Stimulated activated CD8-positive, alpha-beta memory T cell treated with anti-CD3 and anti-CD28 coated beads, Interleukin-7, amount 100 ng/mL, for 48 hours (primary cell): ENCODE data around the gene USP28.
A peak's percentile ranks its signal among the peaks of the same experiment; 100 is the strongest.
"Not testable (repeated sequence)": the region's sequence is repeated elsewhere in the genome, so short reads cannot be mapped to it uniquely, and the experiment has no call there.

Experiments used
- DNase-seq, 2 donors: peaks; one replicate each; pipeline ENCODE4 v3.0.0-alpha.2; 2020; ENCODE audit warnings: low read depth in 1 of 2; ENCODE audit errors: extremely low read depth in 1 of 2

USP28 gene

DNA sequence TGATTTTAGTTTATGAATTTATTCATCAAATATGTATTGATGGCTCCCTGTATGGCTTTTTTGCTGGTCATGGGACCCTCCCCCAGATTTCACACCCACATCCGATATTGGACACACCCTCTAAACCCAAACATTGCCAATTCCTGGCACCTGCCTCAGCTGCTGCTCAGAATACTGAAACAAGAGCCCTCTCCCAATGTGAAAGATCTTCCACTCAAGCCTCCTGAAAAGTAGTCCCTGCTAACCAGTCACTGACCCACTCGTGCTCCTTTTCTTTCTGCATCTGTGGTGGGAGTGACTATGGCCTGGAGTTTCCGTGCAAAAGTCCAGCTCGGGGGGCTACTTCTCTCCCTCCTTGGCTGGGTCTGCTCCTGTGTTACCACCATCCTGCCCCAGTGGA, 95.9 kb downstream of the USP28 start, which contains the start of gene CLDN25:
Gene CLDN25 (plus strand): TSS at position 301 of the 400 bp plus-strand sequence. CDS start 0 bp downstream, at position 301.
- DNase-seq = no peak

DNA sequence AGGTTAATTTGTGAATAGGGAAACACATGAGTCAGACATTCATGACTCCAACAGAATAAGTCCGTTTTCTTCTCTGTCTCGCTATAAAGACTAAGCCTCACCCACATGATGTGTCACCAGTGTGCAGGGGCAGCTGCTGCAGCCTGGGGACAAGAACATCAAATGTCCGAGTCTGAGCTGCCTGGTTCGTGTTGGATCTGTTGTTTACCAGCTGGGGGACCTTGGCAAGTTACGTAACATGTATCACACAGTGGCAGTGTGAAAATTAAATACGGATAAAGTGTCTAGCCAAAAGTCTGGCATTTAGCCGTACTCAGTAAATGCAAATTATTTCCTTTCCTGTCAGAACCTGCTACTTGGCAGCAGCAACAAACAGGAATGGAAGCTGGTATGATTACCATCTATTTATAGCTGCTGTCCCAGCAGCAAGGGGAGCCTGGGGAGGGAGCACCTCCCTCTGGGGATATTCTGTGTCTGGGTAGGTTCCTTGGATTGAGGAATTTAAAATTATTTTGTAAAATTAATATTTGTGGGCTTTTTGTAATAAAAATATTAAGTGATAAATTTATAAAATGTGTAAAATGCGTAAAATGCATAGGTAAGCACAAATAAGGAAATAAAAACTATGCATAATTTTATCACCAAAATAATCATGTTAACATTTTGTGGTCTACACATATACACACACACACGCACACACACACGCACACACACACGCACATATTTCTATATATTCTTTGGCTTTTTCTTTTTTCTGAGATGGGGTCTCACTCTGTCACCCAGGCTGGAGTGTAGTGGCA, 97.1 kb downstream of the USP28 start:
- no peak for DNase-seq

DNA sequence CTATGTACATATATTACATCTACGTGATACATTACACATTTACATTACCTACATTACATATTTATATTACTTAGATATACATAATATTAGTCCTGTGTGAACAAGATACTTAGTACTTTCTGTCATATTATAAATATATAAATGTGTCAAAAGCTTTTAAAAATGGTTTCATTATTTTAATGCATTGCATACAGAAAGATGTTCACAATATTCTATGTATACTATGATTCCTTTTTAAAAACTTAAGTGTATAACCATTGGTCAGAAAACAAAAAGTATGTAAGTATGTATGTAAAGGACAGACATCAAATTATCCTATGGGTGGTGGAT, 101.2 kb downstream of the USP28 start:
- no peak for DNase-seq

DNA sequence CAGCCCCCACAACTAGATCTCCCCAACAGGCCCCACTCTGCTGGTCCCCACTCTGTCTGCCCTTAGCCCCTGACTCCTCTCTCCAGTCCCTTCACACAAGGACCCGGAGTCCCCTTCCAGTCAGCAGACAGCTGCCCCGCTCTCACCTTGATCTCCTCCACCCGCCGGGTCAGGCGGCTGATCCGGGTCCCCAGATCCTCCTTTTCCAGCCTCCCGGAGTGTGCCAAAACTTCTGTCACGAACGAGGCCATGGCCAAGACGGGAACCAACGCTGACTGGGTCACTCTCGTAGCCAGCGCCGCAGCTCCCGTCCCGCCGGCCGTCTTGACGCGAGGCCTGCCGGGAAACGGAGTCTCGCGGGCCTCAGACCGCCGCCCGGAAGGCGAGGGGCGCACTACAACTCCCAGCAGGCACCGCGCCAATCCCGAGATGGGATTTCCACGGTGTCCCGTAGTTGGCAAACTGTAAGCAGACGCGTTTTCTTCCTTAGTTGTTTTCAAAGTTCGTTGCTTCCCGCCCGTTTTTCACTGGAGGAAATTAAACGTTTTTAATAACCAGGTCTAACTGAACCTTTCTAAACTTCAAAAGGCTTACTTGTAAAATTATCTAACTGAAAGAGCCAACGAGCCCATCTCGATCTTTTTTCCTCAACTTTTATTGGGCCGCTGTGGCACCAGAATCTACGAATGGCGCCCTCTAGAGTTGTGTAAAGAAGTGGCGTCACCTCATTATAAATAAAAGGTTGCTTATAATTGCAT, 101.8 kb downstream of the USP28 start, which contains the start of gene ZW10:
Gene ZW10 (minus strand): TSS at position 277 of the 758 bp plus-strand sequence. CDS start 26 bp downstream, at position 251.
- DNase-seq = peak; percentile 82 to 86

DNA sequence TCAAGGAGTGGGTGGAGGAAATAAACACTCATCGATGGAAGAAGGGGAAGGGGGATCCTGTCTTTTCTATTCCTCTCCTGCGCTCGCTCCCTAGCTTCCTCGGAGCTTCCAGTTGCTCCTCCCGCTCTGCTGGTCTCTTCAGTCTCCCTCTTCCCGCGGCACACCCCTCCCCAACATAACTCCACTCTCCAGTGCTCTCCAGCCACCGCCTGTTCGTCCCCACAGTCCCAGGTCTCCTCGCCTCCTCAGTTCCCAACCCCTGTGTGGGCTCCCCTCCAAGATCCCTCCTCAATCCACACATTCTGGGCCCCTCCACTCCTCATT, 102.3 kb downstream of the USP28 start:
- no peak for DNase-seq

DNA sequence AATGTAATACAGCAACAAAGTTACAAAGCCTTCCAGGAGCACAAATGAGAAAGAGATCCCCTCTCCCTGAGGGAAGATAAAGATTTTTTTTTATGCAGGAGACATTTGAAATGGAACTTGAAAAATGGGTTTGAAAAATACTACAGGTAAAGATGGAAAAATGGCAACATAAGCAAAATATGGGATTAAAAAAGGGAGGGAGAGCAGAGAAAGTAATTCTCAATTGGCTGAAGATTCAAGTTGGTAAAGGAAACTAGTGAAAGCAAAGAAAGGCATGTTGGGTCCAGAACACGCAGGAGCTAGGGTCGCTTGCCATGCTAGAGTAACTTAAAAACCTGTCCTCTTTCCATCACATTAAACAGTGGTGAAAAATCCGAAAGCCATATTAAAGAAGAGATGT, 103.4 kb downstream of the USP28 start:
- no peak for DNase-seq

DNA sequence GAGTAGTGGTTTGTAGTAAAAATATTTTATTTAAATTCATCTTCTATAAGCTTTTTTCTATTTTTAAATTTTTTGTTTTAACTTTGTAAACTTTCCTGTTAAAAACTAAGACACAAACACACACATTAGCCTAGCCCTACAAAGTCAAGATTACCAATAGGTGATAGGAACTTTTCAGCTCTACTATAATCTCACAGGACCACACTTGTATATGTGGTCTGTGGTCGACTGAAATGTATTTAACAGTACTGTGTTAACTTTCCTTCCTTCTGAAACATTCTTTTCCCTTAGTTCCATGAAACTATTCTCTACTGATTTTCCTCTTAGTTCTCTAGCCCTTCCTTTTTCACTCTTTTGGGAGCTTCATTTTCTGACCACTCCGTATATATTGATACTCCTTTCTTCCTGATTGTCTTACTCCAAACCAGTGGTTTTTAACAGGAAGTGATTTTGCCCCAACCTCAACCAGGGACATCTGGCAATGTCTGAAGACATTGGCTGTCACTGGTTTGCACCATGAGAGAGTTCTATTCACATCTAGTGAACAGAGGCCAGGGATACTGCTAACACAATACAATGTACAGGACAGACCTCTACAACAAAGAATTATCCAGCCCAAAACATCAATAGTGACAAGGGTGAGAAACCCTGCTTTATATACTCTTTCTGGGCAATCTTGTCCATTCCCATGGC, 110.7 kb downstream of the USP28 start:
- DNase-seq = no peak

DNA sequence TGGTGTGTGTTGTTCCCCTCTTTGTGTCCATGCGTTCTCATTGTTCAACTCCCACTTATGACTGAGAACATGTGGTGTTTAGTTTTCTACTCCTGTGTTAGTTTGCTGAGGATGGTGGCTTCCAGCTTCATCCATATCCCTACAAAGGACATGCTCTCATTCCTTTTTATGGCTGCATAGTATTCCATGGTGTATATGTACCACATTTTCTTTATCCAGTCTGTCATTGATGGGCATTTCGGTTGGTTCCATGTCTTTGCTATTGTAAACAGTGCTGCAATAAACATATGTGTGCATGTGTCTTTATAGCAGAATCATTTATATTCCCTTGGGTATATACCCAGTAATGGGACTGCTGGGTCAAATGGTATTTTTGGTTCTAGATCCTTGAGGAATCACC, 112.3 kb downstream of the USP28 start:
- not testable (repeated sequence) for DNase-seq

DNA sequence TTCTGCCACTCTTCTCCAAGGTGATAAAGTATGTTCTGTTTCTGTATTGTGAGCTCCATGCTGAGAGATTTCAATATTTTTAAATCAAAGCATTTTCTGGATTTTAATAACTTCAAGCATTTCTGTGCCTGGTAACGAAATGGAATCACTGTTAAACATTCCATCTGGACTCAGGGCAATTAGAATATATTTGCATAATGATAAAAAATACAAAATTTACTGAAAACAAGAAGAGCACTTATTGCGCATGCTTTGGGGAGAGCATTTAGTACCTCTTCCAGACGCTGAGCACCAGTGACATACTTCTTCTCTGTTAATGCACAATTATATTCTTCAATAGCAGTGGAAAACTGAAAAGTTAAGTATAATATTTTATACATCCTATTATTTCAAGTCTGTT, 115.1 kb downstream of the USP28 start:
- DNase-seq = no peak

DNA sequence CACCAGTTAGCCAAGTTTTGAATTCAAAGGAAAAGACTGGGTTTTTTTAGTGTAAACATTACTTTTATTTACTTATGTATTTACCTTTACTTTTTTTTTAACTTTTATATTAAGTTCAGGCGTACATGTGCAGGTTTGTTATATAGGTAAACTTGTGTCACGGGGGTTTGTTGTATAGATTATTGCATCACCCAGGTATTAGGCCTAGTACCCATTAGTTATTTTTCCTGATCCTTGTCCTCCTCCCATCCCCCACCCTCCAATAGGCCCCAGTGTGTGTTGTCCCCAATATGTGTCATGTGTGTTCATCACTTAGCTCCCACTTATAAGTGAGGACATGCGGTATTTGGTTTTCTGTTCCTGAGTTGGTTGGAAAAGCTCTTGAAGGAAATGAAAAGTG, 122.4 kb downstream of the USP28 start:
- no peak for DNase-seq
